Peyer's patch (tissue), 4 donors: ENCODE results near the gene MGAT5.

Experiments used
- CTCF ChIP-seq, 6 experiments: fragments of 450-650 bp in 4 of 6; fragments of 200-600 bp in 2 of 6; sonication (generic) in 1 of 6; IDR thresholded peaks; one replicate each; pipeline ENCODE4 v1.5.1; 2017 to 2019; ENCODE audit warnings: antibody characterized with exemption in 6 of 6, mild to moderate bottlenecking in 3 of 6, moderate library complexity in 1 of 6
- POLR2A ChIP-seq, 2 donors: fragments of 450-650 bp; IDR thresholded peaks; one replicate each; pipeline ENCODE4 v1.5.1; 2017; ENCODE audit warnings: antibody characterized with exemption in 2 of 2, mild to moderate bottlenecking in 2 of 2, moderate library complexity in 2 of 2

- no peak for TF ChIP-seq CTCF (IDR thresholded peaks at IDR 0.05)
- no peak for TF ChIP-seq POLR2A (IDR thresholded peaks at IDR 0.05)
These were observed 172.0 kb downstream of the MGAT5 start for GRCh38 chr2:134425724-134426496.
